ENCODE results near the gene THNSL1. TPM values are rescaled to one million over a fixed set of nuclear protein-coding genes. Genes with fewer than 3 reads are reported as not detected.

Gene THNSL1
- total and polyA plus RNA-seq, 2 of the 13 experiments (the other 11 are each of a cell fraction or from before 2014, with no cell fraction given): 1.3 to 3.8 TPM

DNA sequence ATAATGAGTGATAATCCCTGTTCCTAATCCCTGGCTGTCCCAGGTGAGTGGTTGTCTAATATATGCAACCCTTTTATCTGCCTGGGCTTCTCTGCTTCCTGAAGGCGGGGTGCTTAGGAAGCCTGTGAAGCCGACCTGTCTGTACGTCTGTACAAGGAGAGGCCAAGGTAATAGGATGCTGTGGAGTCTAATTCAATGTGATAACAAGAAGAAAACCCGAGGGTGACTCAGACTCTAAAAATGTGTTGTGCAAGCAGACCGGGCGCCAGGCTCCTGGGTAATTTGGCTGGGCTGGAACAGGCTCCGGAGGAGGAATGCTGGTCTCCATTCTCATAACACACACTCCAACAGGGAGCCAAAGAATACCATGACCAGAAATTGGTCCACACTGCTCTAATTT lies 43.6 kb downstream of the THNSL1 start (continued):
- TF ChIP-seq, protein P1, sequence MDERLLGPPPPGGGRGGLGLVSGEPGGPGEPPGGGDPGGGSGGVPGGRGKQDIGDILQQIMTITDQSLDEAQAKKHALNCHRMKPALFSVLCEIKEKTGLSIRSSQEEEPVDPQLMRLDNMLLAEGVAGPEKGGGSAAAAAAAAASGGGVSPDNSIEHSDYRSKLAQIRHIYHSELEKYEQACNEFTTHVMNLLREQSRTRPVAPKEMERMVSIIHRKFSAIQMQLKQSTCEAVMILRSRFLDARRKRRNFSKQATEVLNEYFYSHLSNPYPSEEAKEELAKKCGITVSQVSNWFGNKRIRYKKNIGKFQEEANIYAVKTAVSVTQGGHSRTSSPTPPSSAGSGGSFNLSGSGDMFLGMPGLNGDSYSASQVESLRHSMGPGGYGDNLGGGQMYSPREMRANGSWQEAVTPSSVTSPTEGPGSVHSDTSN (CRISPR knock-in tag; IDR thresholded peaks at IDR 0.05): no peak
- no peak for TF ChIP-seq PHB2 (IDR thresholded peaks at IDR 0.05; ENCODE audit: partially characterized antibody)
- no peak for TF ChIP-seq GABPA (IDR thresholded peaks at IDR 0.05; ENCODE audit: low read depth, low read length)
- no peak for TF ChIP-seq GABPA (CRISPR knock-in tag; IDR thresholded peaks at IDR 0.05; ENCODE audit: low read depth)
- TF ChIP-seq, protein P2, sequence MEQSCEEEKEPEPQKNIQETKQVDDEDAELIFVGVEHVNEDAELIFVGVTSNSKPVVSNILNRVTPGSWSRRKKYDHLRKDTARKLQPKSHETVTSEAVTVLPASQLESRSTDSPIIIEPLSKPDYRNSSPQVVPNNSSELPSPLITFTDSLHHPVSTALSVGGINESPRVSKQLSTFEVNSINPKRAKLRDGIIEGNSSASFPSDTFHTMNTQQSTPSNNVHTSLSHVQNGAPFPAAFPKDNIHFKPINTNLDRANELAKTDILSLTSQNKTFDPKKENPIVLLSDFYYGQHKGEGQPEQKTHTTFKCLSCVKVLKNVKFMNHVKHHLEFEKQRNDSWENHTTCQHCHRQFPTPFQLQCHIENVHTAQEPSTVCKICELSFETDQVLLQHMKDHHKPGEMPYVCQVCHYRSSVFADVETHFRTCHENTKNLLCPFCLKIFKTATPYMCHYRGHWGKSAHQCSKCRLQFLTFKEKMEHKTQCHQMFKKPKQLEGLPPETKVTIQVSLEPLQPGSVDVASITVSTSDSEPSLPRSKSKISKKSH (CRISPR knock-in tag; IDR thresholded peaks at IDR 0.05; ENCODE audit: borderline replicate concordance): no peak
- TF ChIP-seq ARID2 (CRISPR knock-in tag; IDR thresholded peaks at IDR 0.05; ENCODE audit: borderline replicate concordance): no peak
- TF ChIP-seq ZNF589 (CRISPR knock-in tag; conservative IDR thresholded peaks at IDR 0.05): no peak
- TF ChIP-seq ZNF326 (CRISPR knock-in tag; IDR thresholded peaks at IDR 0.05; ENCODE audit: borderline replicate concordance): no peak
- TF ChIP-seq, protein P3, sequence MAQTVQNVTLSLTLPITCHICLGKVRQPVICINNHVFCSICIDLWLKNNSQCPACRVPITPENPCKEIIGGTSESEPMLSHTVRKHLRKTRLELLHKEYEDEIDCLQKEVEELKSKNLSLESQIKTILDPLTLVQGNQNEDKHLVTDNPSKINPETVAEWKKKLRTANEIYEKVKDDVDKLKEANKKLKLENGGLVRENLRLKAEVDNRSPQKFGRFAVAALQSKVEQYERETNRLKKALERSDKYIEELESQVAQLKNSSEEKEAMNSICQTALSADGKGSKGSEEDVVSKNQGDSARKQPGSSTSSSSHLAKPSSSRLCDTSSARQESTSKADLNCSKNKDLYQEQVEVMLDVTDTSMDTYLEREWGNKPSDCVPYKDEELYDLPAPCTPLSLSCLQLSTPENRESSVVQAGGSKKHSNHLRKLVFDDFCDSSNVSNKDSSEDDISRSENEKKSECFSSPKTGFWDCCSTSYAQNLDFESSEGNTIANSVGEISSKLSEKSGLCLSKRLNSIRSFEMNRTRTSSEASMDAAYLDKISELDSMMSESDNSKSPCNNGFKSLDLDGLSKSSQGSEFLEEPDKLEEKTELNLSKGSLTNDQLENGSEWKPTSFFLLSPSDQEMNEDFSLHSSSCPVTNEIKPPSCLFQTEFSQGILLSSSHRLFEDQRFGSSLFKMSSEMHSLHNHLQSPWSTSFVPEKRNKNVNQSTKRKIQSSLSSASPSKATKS (CRISPR knock-in tag; IDR thresholded peaks at IDR 0.05): no peak
- no peak for TF ChIP-seq POLR2AphosphoS5 (IDR thresholded peaks at IDR 0.05; ENCODE audit: low read depth, low read length)
- TF ChIP-seq, protein P4, sequence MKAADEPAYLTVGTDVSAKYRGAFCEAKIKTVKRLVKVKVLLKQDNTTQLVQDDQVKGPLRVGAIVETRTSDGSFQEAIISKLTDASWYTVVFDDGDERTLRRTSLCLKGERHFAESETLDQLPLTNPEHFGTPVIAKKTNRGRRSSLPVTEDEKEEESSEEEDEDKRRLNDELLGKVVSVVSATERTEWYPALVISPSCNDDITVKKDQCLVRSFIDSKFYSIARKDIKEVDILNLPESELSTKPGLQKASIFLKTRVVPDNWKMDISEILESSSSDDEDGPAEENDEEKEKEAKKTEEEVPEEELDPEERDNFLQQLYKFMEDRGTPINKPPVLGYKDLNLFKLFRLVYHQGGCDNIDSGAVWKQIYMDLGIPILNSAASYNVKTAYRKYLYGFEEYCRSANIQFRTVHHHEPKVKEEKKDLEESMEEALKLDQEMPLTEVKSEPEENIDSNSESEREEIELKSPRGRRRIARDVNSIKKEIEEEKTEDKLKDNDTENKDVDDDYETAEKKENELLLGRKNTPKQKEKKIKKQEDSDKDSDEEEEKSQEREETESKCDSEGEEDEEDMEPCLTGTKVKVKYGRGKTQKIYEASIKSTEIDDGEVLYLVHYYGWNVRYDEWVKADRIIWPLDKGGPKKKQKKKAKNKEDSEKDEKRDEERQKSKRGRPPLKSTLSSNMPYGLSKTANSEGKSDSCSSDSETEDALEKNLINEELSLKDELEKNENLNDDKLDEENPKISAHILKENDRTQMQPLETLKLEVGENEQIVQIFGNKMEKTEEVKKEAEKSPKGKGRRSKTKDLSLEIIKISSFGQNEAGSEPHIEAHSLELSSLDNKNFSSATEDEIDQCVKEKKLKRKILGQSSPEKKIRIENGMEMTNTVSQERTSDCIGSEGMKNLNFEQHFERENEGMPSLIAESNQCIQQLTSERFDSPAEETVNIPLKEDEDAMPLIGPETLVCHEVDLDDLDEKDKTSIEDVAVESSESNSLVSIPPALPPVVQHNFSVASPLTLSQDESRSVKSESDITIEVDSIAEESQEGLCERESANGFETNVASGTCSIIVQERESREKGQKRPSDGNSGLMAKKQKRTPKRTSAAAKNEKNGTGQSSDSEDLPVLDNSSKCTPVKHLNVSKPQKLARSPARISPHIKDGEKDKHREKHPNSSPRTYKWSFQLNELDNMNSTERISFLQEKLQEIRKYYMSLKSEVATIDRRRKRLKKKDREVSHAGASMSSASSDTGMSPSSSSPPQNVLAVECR (CRISPR knock-in tag; IDR thresholded peaks at IDR 0.05; ENCODE audit: borderline replicate concordance): no peak
- TF ChIP-seq TEAD3 (CRISPR knock-in tag; optimal IDR thresholded peaks at IDR 0.05; ENCODE audit: borderline replicate concordance): peak; percentile 80
- TF ChIP-seq ZFP41 (CRISPR knock-in tag; IDR thresholded peaks at IDR 0.05; ENCODE audit: borderline replicate concordance): no peak
- TF ChIP-seq HNRNPL (IDR thresholded peaks at IDR 0.05; ENCODE audit: low read depth, low read length): no peak
- no peak for TF ChIP-seq HNRNPH1 (optimal IDR thresholded peaks at IDR 0.05; ENCODE audit: low read depth, low read length)
- TF ChIP-seq AGO1 (IDR thresholded peaks at IDR 0.05; ENCODE audit: low read depth, low read length, poor library complexity, severe bottlenecking): no peak
- TF ChIP-seq NFYC (CRISPR knock-in tag; IDR thresholded peaks at IDR 0.05): no peak
- no peak for TF ChIP-seq STAG1 (CRISPR knock-in tag; IDR thresholded peaks at IDR 0.05)
- TF ChIP-seq JUNB (CRISPR knock-in tag; IDR thresholded peaks at IDR 0.05; ENCODE audit: borderline replicate concordance): peak; percentile 77; the same call in 1 of the 2 replicates
